VCaP (cell line): Measurements from ENCODE around the gene ENKD1.

Experiments used
- H3K27ac ChIP-seq: fragments of 450-650 bp; 2 replicates; pipeline ENCODE4 v1.5.1; 2017
- CTCF ChIP-seq: fragments of 450-650 bp; conservative IDR thresholded peaks from 2 replicates; pipeline ENCODE4 v1.5.1; 2017; ENCODE audit warnings: mild to moderate bottlenecking, moderate library complexity

The ENKD1 gene

DNA sequence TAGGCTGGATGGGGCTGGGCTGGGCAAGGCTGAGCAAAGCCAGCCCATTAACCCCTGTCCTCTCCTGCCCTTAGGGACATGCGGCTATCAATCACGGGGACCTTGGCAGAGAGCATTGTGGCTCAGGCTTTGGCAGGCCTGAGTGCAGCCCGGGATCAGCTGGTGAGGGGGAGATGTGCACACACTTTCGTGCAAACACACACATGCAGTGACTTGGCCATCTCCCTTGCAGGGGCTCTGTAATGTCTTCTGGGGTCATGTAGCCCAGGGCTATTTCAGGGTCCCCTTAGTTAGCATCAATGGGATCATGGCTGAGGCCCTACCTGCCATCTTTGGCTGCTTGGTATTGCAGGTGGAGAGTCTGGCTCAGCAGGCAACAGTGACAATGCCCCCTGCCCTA, 14.7 kb downstream of the ENKD1 start:
- H3K27ac ChIP-seq, result no peak overlapping the region
- no peak for TF ChIP-seq CTCF

DNA sequence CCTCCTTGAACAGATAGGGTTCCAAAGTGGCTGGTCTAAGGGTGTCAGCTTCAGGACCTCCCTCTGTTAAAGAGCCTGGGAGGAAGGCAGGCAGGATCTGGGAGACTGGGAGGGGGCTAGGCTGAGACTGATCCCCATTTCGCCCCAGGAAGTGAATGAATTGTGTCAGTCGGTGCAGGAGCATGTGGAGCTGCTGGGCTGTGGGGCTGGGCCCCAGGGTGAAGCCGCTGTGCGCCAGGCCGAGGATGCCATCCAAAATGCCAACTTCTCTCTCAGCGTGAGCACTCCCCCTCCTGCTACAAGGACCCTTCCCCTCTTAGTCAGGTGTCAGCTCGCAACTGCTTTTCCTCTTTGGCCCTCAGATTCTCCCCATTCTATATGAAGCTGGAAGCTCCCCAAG, 15.5 kb downstream of the ENKD1 start:
- no peak overlapping the region for H3K27ac ChIP-seq
- no peak for TF ChIP-seq CTCF

- H3K27ac ChIP-seq, result no peak overlapping the region
- no peak for TF ChIP-seq CTCF
Measured at GRCh38 chr16:67650023-67650422, 16.5 kb downstream of the ENKD1 start.

GRCh38 chr16:67649494-67649931, 17.0 kb downstream of the ENKD1 start:
- H3K27ac ChIP-seq, result no peak overlapping the region
- no peak for TF ChIP-seq CTCF

GRCh38 chr16:67648764-67649407, 17.7 kb downstream of the ENKD1 start:
- no peak for TF ChIP-seq CTCF
- no peak overlapping the region for H3K27ac ChIP-seq

- TF ChIP-seq CTCF, result no peak
- no peak overlapping the region for H3K27ac ChIP-seq
Measured at GRCh38 chr16:67648088-67648763, 18.3 kb downstream of the ENKD1 start.

- no peak for TF ChIP-seq CTCF
- no peak overlapping the region for H3K27ac ChIP-seq
Measured at GRCh38 chr16:67647681-67648080, 18.9 kb downstream of the ENKD1 start.
